H9 (cell line): ENCODE data around the gene BIRC3. TPM values are rescaled to one million over a fixed set of nuclear protein-coding genes. Genes with fewer than 3 reads are reported as not detected.

Experiments used
- DNase-seq: peaks from one replicate; pipeline ENCODE4 v3.0.0-alpha.2; 2017
- H2AFZ ChIP-seq: one replicate; pipeline ENCODE4 v1.6.1; 2013; ENCODE audit warnings: mild to moderate bottlenecking, low read length, control low read depth, moderate library complexity
- H2AK5ac ChIP-seq: 2 replicates; pipeline ENCODE4 v1.6.1; 2013; ENCODE audit warnings: low read length, control low read depth, mixed read lengths; ENCODE audit not compliant: insufficient read length
- H2BK120ac ChIP-seq: one replicate; pipeline ENCODE4 v1.6.1; 2013; ENCODE audit warnings: low read depth, mild to moderate bottlenecking, low read length, control low read depth, inconsistent platforms; ENCODE audit not compliant: poor library complexity, severe bottlenecking
- H2BK12ac ChIP-seq: 2 replicates; pipeline ENCODE4 v1.6.1; 2013; ENCODE audit warnings: low read length, control low read depth, mixed read lengths, low read depth; ENCODE audit not compliant: insufficient read length
- H2BK15ac ChIP-seq: 2 replicates; pipeline ENCODE4 v1.6.1; 2013; ENCODE audit warnings: low read depth, low read length, control low read depth
- H2BK20ac ChIP-seq: one replicate; pipeline ENCODE4 v1.6.1; 2013; ENCODE audit warnings: low read depth, mild to moderate bottlenecking, low read length, control low read depth, inconsistent platforms; ENCODE audit not compliant: poor library complexity, severe bottlenecking
- H2BK5ac ChIP-seq: 2 replicates; pipeline ENCODE4 v1.6.1; 2013; ENCODE audit warnings: low read length, control low read depth, mixed read lengths; ENCODE audit not compliant: insufficient read length
- H3K14ac ChIP-seq: 2 replicates; pipeline ENCODE4 v1.6.1; 2013; ENCODE audit warnings: low read length, control low read depth; ENCODE audit not compliant: insufficient read depth
- H3K18ac ChIP-seq: 2 replicates; pipeline ENCODE4 v1.6.1; 2013; ENCODE audit warnings: low read depth, mild to moderate bottlenecking, mixed read lengths, low read length, control low read depth; ENCODE audit not compliant: insufficient read length
- H3K23ac ChIP-seq: 2 replicates; pipeline ENCODE4 v1.6.1; 2013; ENCODE audit warnings: low read length, control low read depth, mixed read lengths, low read depth; ENCODE audit not compliant: insufficient read length
- H3K23me2 ChIP-seq: 2 replicates; pipeline ENCODE4 v1.6.1; 2013; ENCODE audit warnings: low read depth, mild to moderate bottlenecking, mixed read lengths, low read length, control low read depth; ENCODE audit not compliant: insufficient read length, poor library complexity, severe bottlenecking
- H3K27ac ChIP-seq: 2 replicates; pipeline ENCODE4 v1.5.1; 2013; ENCODE audit warnings: low read length, control low read depth, mixed read lengths, low read depth; ENCODE audit not compliant: insufficient read length
- H3K27me3 ChIP-seq: 2 replicates; pipeline ENCODE4 v1.6.1; 2013; ENCODE audit warnings: low read length, control low read depth, inconsistent platforms; ENCODE audit not compliant: insufficient read depth
- H3K4ac ChIP-seq: 2 replicates; pipeline ENCODE4 v1.6.1; 2013; ENCODE audit warnings: low read depth, mild to moderate bottlenecking, control low read depth, inconsistent platforms, low read length, moderate library complexity
- H3K4me1 ChIP-seq: 2 replicates; pipeline ENCODE4 v1.6.1; 2013; ENCODE audit warnings: low read length, control low read depth, inconsistent platforms; ENCODE audit not compliant: insufficient read depth
- H3K4me2 ChIP-seq: 2 replicates; pipeline ENCODE4 v1.6.1; 2013; ENCODE audit warnings: low read length, control low read depth, mixed read lengths; ENCODE audit not compliant: insufficient read length, insufficient read depth
- H3K56ac ChIP-seq: 2 replicates; pipeline ENCODE4 v1.6.1; 2013; ENCODE audit warnings: low read depth, mild to moderate bottlenecking, mixed read lengths, low read length, control low read depth; ENCODE audit not compliant: insufficient read length
- H3K79me1 ChIP-seq: 2 replicates; pipeline ENCODE4 v1.6.1; 2013; ENCODE audit warnings: low read depth, mild to moderate bottlenecking, moderate library complexity, low read length, control low read depth, inconsistent platforms; ENCODE audit not compliant: insufficient read depth, poor library complexity, severe bottlenecking
- H3K79me2 ChIP-seq: 2 replicates; pipeline ENCODE4 v1.6.1; 2013; ENCODE audit warnings: low read length, control low read depth, inconsistent platforms; ENCODE audit not compliant: insufficient read depth
- H3K9ac ChIP-seq: 2 replicates; pipeline ENCODE4 v1.6.1; 2013; ENCODE audit warnings: low read length, control low read depth, mixed read lengths; ENCODE audit not compliant: insufficient read length; ENCODE audit errors: extremely low read depth
- H3K9me3 ChIP-seq: one replicate; pipeline ENCODE4 v1.6.1; 2013; ENCODE audit warnings: low read depth, low read length, inconsistent platforms; ENCODE audit not compliant: control insufficient read depth
- H3T11ph ChIP-seq: one replicate; pipeline ENCODE4 v1.6.1; 2013; ENCODE audit warnings: mild to moderate bottlenecking, low read length, control low read depth, inconsistent platforms
- H4K20me1 ChIP-seq: one replicate; pipeline ENCODE4 v1.6.1; 2013; ENCODE audit not compliant: control insufficient read depth, insufficient read length, insufficient read depth
- H4K5ac ChIP-seq: 2 replicates; pipeline ENCODE4 v1.6.1; 2013; ENCODE audit warnings: low read depth, mild to moderate bottlenecking, mixed read lengths, low read length, control low read depth; ENCODE audit not compliant: insufficient read length
- H4K8ac ChIP-seq: replicated peaks from 2 replicates; pipeline ENCODE4 v1.6.1; 2013; ENCODE audit warnings: low read length, control low read depth, mixed read lengths, low read depth; ENCODE audit not compliant: insufficient read length
- H4K91ac ChIP-seq: 2 replicates; pipeline ENCODE4 v1.6.1; 2013; ENCODE audit warnings: low read depth, mild to moderate bottlenecking, moderate library complexity, mixed read lengths, low read length, control low read depth; ENCODE audit not compliant: insufficient read length
- H3K27ac Mint-ChIP-seq, 3 experiments: 2 replicates in 2 of 3; 3 replicates in 1 of 3; pipeline ENCODE4 v1.8.0; 2020 to 2021; ENCODE audit warnings: mixed read lengths in 3 of 3, mild to moderate bottlenecking in 1 of 3, moderate library complexity in 1 of 3
- H3K27me3 Mint-ChIP-seq: 2 replicates; pipeline ENCODE4 v1.8.0; 2021; ENCODE audit warnings: low read depth, mild to moderate bottlenecking, moderate library complexity, mixed read lengths
- H3K36me3 Mint-ChIP-seq, 3 experiments: 2 replicates in 2 of 3; 3 replicates in 1 of 3; pipeline ENCODE4 v1.8.0; 2020 to 2021; ENCODE audit warnings: low read depth in 3 of 3, mixed read lengths in 3 of 3; ENCODE audit not compliant: insufficient read depth in 1 of 3
- H3K4me1 Mint-ChIP-seq, 2 experiments: 2 replicates each; pipeline ENCODE4 v1.8.0; 2020; ENCODE audit warnings: mixed read lengths in 2 of 2
- H3K4me3 Mint-ChIP-seq, 2 experiments: 2 replicates in 1 of 2; 3 replicates in 1 of 2; pipeline ENCODE4 v1.8.0; 2020 to 2021; ENCODE audit warnings: mild to moderate bottlenecking in 2 of 2, mixed read lengths in 2 of 2, moderate library complexity in 1 of 2
- H3K9me3 Mint-ChIP-seq, 2 experiments: 2 replicates in 1 of 2; 3 replicates in 1 of 2; pipeline ENCODE4 v1.8.0; 2020; ENCODE audit warnings: mild to moderate bottlenecking in 2 of 2, mixed read lengths in 2 of 2, moderate library complexity in 1 of 2
- WGBS: extraction: QIAGEN DNeasy Blood & Tissue Kit; methylation state at CpG from one replicate; pipeline ENCODE4 v1.1.7; 2013; ENCODE audit warnings: missing lambda C conversion rate, low lambda C conversion rate, mixed read lengths; ENCODE audit not compliant: insufficient read length; ENCODE audit errors: extremely low coverage; 5-methylcytosine and 5-hydroxymethylcytosine counted together
- total RNA-seq: library from RNA; stranded (reverse); gene quantifications from 2 replicates; pipeline ENCODE4 v1.2.1, GENCODE V29; 2021
- TF ChIP-seq, protein P1 (sequence below): fragments of 200-600 bp; sonication (generic); conservative IDR thresholded peaks from 3 replicates; pipeline ENCODE4 v1.8.0; 2021; ENCODE audit warnings: antibody characterized with exemption, mild to moderate bottlenecking

BIRC3 gene
- total RNA-seq, 1 experiment from 2014 or later, result 0.04 TPM

DNA sequence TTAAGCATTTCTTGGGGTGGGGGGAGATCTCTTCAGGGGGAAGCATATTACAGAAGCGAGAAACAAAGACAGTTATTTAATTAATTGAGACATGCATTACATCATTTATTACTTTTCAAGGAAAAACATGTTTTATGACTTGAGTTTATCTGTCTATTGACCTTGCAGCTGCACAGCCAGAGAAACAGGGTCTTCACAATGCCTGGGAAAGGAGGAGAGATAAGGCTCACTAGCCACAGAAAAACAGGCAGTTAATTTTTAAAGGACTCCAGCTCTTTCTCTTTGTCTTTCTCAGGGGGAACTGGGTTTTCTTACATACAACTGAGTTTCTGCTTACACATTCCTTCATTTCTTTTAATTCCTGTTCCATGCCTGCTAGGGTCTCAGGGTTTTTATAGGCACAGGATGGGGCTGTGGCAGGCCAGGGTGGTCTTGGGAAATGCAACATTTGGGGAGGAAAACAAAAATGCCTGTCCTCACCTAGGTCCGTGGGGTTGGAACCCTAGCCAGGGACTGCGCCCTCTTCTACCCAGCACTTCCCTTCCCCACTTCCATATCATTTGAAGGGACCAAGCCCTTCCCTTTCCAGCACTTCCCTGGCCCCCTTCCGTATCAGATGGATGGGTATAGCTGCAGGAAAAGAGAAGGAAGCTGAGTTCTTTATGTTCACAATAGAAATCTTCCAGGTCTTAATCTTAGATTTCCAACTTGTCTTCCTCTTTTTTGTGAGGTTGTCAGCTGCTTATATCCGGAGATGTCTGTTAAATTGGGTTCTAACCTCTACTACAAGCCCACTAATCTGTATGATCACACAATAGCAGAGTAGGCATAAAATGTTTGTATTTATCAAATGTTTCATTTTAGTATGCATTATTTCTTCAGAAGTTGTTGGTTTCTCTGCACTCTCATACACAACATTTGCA lies 68.1 kb downstream of the BIRC3 start:
- Histone ChIP-seq H2BK120ac (no peak overlapping the region), H4K5ac (no peak overlapping the region), H3K79me1 (no peaks in the 10 kb centered on the region), H3K27me3 (no peaks in the 10 kb centered on the region), H3K4me1 (no peaks in the 10 kb centered on the region), H2BK12ac (no peak overlapping the region), H2BK20ac (no peak overlapping the region), H3K23ac (no peak overlapping the region), H4K91ac (no peak overlapping the region), H3K9ac (no peak overlapping the region), H3K56ac (no peak overlapping the region), H3T11ph (no peak overlapping the region), H2AK5ac (no peak overlapping the region), H4K8ac (no peak overlapping the region), H3K14ac (no peak overlapping the region), H2BK5ac (no peak overlapping the region), H3K4me2 (no peak overlapping the region), H3K23me2 (no peaks in the 10 kb centered on the region), H3K4ac (no peak overlapping the region), H3K79me2 (no peaks in the 10 kb centered on the region), H2BK15ac (no peak overlapping the region), H3K18ac (no peak overlapping the region), H3K9me3 (no peaks in the 10 kb centered on the region), H4K20me1 (no peaks in the 10 kb centered on the region), H2AFZ (no peak overlapping the region), H3K27ac (no peak overlapping the region)
- no peak for DNase-seq
- no CpG with 5 or more reads among the region's 5 CpGs for WGBS
- TF ChIP-seq, protein P1, sequence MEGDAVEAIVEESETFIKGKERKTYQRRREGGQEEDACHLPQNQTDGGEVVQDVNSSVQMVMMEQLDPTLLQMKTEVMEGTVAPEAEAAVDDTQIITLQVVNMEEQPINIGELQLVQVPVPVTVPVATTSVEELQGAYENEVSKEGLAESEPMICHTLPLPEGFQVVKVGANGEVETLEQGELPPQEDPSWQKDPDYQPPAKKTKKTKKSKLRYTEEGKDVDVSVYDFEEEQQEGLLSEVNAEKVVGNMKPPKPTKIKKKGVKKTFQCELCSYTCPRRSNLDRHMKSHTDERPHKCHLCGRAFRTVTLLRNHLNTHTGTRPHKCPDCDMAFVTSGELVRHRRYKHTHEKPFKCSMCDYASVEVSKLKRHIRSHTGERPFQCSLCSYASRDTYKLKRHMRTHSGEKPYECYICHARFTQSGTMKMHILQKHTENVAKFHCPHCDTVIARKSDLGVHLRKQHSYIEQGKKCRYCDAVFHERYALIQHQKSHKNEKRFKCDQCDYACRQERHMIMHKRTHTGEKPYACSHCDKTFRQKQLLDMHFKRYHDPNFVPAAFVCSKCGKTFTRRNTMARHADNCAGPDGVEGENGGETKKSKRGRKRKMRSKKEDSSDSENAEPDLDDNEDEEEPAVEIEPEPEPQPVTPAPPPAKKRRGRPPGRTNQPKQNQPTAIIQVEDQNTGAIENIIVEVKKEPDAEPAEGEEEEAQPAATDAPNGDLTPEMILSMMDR, result no peak
- Mint-ChIP-seq H3K4me1 (peaks cover 16 to 19% of the 10 kb centered on the region in 2 experiments), H3K9me3 (no peaks in the 10 kb centered on the region), H3K27me3 (no peaks in the 10 kb centered on the region), H3K4me3 (no peak overlapping the region), H3K27ac (peak overlapping the region in 2 of 3 experiments; percentile 5 to 30; a peak in 4 of 7 replicates), H3K36me3 (peaks cover 2 to 32% (median 21%) of the 10 kb centered on the region in 3 experiments; a peak in 5 of 7 replicates)
